BJ (cell line): ENCODE data around the gene ADIPOQ. TPM values are rescaled to one million over a fixed set of nuclear protein-coding genes. Genes with fewer than 3 reads are reported as not detected.
"Not testable (repeated sequence)": the region's sequence is repeated elsewhere in the genome, so short reads cannot be mapped to it uniquely, and the experiment has no call there.

Experiments
- CTCF ChIA-PET: fragments of 350-600 bp; formaldehyde crosslinking; extraction: SDS; loops from one replicate; lab custom pipeline; 2021; ENCODE audit warnings: antibody characterized with exemption, inconsistent platforms; lab: Yijun Ruan, JAX
- POLR2A ChIA-PET: fragments of 300-600 bp; sonication (Branson Sonifier 250); formaldehyde crosslinking; extraction: SDS; loops from one replicate; lab custom pipeline; 2021; ENCODE audit warnings: antibody characterized with exemption; lab: Charles Lee
- DNase-seq: peaks from one replicate; pipeline ENCODE4 v3.0.0-alpha.2; 2011; ENCODE audit warnings: low read depth
- H3K27me3 ChIP-seq: 2 replicates; pipeline ENCODE4 v1.6.0; 2011; ENCODE audit warnings: low read length; ENCODE audit not compliant: control insufficient read depth, insufficient read depth
- H3K36me3 ChIP-seq: 2 replicates; pipeline ENCODE4 v1.5.1; 2011; ENCODE audit warnings: low read length; ENCODE audit not compliant: control insufficient read depth, insufficient read depth
- H3K4me3 ChIP-seq: 2 replicates; pipeline ENCODE4 v1.5.1; 2011; ENCODE audit warnings: low read depth, mild to moderate bottlenecking, control low read depth, low read length
- CTCF ChIP-seq: IDR thresholded peaks from 2 replicates; pipeline ENCODE4 v1.5.1; 2011; ENCODE audit warnings: low read depth, mild to moderate bottlenecking, control low read depth, inconsistent platforms, low read length, moderate library complexity; ENCODE audit not compliant: insufficient read depth
- polyA plus RNA-seq: library from polyadenylated mRNA; depleted of rRNA; stranded (reverse); fragments of >200 nt; gene quantifications from 2 replicates; pipeline ENCODE4 v1.2.3, GENCODE V29; 2011

The ADIPOQ gene
- polyA plus RNA-seq, 1 experiment, result not detected

GRCh38 chr3:186890911-186891310 lies 48.4 kb downstream of the ADIPOQ start:
- TF ChIP-seq CTCF, result no peak
- Histone ChIP-seq H3K4me3 (no peak overlapping the region), H3K36me3 (no peaks in the 10 kb centered on the region), H3K27me3 (peaks cover 4% of the 10 kb centered on the region; the same call in 1 of the 2 replicates)
- ChIA-PET CTCF (no interaction called here), POLR2A (no interaction called here)
- no peak for DNase-seq

- H3K27me3 ChIP-seq, H3K4me3 ChIP-seq, DNase-seq, H3K36me3 ChIP-seq, POLR2A ChIA-PET: not testable (repeated sequence)
- CTCF ChIA-PET, result interaction anchor here (0.6 to 0.7 kb wide), 2 partner anchors 85 to 784 kb away, joined by 3 to 4 read pairs; partner anchors contain the start of gene ETV5
Observed at GRCh38 chr3:186893071-186893470, 50.6 kb downstream of the ADIPOQ start.

GRCh38 chr3:186895406-186895805 lies 52.9 kb downstream of the ADIPOQ start:
- CTCF ChIA-PET, result interaction anchor here (0.8 kb wide), 1 partner anchor 11 kb away, joined by 3 read pairs; no protein-coding TSS in a partner anchor
- TF ChIP-seq CTCF, result no peak
- DNase-seq, result no peak
- no peak overlapping the region for H3K4me3 ChIP-seq
- H3K36me3 ChIP-seq, result no peaks in the 10 kb centered on the region
- no peaks in the 10 kb centered on the region; the same call in 1 of the 2 replicates for H3K27me3 ChIP-seq
- POLR2A ChIA-PET, result no interaction called here

GRCh38 chr3:186896006-186896405 lies 53.5 kb downstream of the ADIPOQ start:
- ChIA-PET CTCF (interaction anchor here (0.8 kb wide), 1 partner anchor 10 kb away, joined by 3 read pairs; no protein-coding TSS in a partner anchor), POLR2A (no interaction called here)
- no peak for TF ChIP-seq CTCF
- Histone ChIP-seq H3K4me3 (no peak overlapping the region), H3K36me3 (no peaks in the 10 kb centered on the region), H3K27me3 (no peaks in the 10 kb centered on the region; the same call in 1 of the 2 replicates)
- DNase-seq, result no peak

- no peaks in the 10 kb centered on the region for H3K36me3 ChIP-seq
- no peak for TF ChIP-seq CTCF
- CTCF ChIA-PET, result no interaction called here
- POLR2A ChIA-PET, result no interaction called here
- H3K27me3 ChIP-seq, result no peaks in the 10 kb centered on the region; the same call in 1 of the 2 replicates
- no peak overlapping the region for H3K4me3 ChIP-seq
- DNase-seq, result no peak
Observed at GRCh38 chr3:186896875-186897274, 54.4 kb downstream of the ADIPOQ start.
